Activated CD4-positive, alpha-beta memory T cell treated with anti-CD3 and anti-CD28 coated beads, Interleukin-2, amount 10 ng/mL, durations not matched to agents 7 days and 5 days (primary cell): Measurements from ENCODE around the gene PNKP. TPM values are rescaled to one million over a fixed set of nuclear protein-coding genes. Genes with fewer than 3 reads are reported as not detected.

ENCODE experiments used
- CTCF ChIA-PET: fragments of 350-600 bp; sonication (Branson Sonifier 250); formaldehyde crosslinking; loops from one replicate; lab custom pipeline; 2021; ENCODE audit warnings: antibody characterized with exemption, inconsistent platforms; lab: Charles Lee
- POLR2A ChIA-PET: fragments of 350-600 bp; sonication (Branson Sonifier 250); formaldehyde crosslinking; loops from one replicate; lab custom pipeline; 2021; ENCODE audit warnings: antibody characterized with exemption; lab: Charles Lee
- DNase-seq: peaks from one replicate; pipeline ENCODE4 v3.0.0-alpha.2; 2020
- H3K27ac Mint-ChIP-seq: one replicate; pipeline ENCODE4 v1.8.0; 2021; ENCODE audit warnings: mild to moderate bottlenecking, mixed read lengths
- H3K27me3 Mint-ChIP-seq: one replicate; pipeline ENCODE4 v1.8.0; 2021; ENCODE audit warnings: mixed read lengths
- H3K36me3 Mint-ChIP-seq: one replicate; pipeline ENCODE4 v1.8.0; 2021; ENCODE audit warnings: low read depth, mixed read lengths
- H3K4me1 Mint-ChIP-seq: one replicate; pipeline ENCODE4 v1.8.0; 2021; ENCODE audit warnings: mixed read lengths
- H3K4me3 Mint-ChIP-seq: one replicate; pipeline ENCODE4 v1.8.0; 2021; ENCODE audit warnings: mild to moderate bottlenecking, mixed read lengths
- H3K9me3 Mint-ChIP-seq: one replicate; pipeline ENCODE4 v1.8.0; 2021; ENCODE audit warnings: mixed read lengths
- total RNA-seq, 2 experiments: library from RNA; stranded (reverse); gene quantifications; one replicate each; pipeline ENCODE4 v1.2.3, GENCODE V29; 2021

The PNKP gene
- total RNA-seq, 2 experiments from 2014 or later: 121 to 129 TPM

DNA sequence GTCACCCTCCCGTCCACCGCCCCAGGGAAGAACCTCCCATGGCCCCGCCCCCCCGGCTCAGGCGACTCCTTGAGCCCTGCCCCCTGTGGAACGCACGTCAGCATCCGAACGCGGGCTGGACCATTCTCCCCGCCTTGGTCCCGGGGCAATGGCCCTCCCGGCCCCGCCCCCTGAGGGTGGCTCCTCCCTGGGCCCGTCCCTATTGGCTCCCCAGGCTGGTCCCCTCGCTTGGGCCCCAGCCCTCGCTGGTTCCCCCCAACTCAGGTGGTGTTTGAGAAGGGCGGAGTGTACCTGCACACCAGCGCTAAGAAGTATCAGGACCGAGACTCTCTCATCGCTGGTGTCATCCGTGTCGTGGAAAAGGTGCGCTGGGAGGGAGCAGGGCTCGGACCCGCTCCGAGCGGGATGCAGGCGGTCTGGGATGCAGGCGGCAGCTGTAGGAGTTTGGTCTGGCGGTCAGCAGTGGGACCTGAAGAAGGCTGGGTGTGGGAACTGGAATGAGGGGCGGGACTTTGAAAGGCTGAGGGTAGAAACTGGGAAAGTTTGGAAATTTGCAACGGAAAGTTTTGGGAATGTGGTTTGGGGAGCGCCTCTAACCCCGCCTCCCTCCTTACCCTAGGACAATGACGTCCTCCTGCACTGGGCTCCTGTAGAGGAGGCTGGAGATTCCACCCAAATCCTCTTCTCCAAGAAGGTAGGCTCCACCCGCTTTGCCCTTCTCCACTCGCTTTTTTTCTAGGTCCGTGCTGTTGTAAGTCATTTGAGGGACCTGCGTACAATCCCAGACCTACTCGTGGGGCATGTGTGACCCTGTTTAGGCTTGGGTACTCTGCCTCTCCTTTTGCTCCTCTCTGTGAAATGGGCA, 10.7 kb upstream of the PNKP start:
- no peak overlapping the region for H3K27ac Mint-ChIP-seq
- POLR2A ChIA-PET: interaction anchor here (1.0 to 3.4 kb wide), 13 partner anchors 8 to 379 kb away, joined by 3 to 39 read pairs (median 8); partner anchors contain the start of genes ATF5, FUZ, IL4I1 and MED25
- H3K9me3 Mint-ChIP-seq: no peaks in the 10 kb centered on the region
- H3K27me3 Mint-ChIP-seq: no peaks in the 10 kb centered on the region
- H3K36me3 Mint-ChIP-seq: peaks cover 39% of the 10 kb centered on the region
- peak; percentile 99 for DNase-seq
- CTCF ChIA-PET: interaction anchor here (1.0 kb wide), 1 partner anchor 10 kb away, joined by 3 read pairs; the partner anchor contains the start of gene PNKP
- peaks cover 31% of the 10 kb centered on the region for H3K4me1 Mint-ChIP-seq
- H3K4me3 Mint-ChIP-seq: no peak overlapping the region

DNA sequence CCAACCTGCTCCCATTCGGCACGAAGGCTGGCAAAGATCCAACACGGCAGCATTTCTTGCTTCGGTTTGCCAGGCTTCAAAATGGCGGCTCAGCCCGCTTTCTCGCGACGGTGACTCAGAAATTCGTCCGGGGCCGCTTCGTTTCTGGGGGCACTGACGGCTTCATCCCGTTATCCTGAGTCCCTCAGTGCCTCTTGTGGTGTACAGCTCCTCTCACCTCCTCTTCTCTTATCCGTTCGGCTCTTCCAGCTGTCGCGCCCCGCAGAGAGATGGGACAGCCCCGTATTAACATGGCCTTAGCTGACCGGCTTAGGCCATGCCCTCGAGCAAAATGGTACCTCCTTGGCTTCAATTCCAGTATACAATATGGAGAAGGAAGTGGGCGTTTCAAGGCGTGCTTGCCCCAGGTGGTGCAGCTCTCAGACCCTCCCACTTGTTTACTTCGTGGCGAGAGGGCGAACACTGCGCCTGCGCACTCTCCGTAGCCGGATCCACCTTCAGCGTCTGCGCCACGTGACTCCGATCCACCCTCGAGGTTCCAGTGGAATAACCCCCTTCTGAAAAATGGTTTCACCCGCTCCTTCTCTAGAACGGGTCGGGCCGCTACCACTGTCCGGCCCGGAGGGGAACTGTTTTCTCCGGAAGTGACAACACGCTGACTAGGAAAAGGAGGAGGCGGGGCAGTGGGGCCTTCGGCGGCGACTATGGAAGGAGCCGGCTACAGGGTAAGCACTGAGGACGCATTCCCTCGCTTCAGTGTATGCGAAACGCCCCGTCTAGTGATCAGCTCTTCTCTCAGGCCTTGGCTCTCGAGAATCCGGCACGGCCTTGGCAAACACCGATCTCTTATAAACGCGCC, 9.9 kb upstream of the PNKP start, which contains the start of the genes AKT1S1 and TBC1D17:
TSS of gene AKT1S1 (minus strand) at position 336 of the 859 bp plus-strand sequence. CDS start 4,060 bp downstream, outside the sequence.
TSS of gene TBC1D17 (plus strand) at position 683 of the 859 bp plus-strand sequence. CDS start at position 705, 22 bp downstream.
- H3K4me1 Mint-ChIP-seq: peaks cover 32% of the 10 kb centered on the region
- H3K27me3 Mint-ChIP-seq: no peaks in the 10 kb centered on the region
- peaks cover 32% of the 10 kb centered on the region for H3K36me3 Mint-ChIP-seq
- H3K4me3 Mint-ChIP-seq: no peak within 1 kb of the TSS
- ChIA-PET POLR2A (interaction anchor here (0.7 to 3.4 kb wide), 17 partner anchors 8 to 381 kb away, joined by 3 to 39 read pairs (median 7); partner anchors contain the start of genes ATF5, FUZ, IL4I1 and MED25), CTCF (interaction anchor here (1.0 kb wide), 1 partner anchor 9 kb away, joined by 3 read pairs; the partner anchor contains the start of gene PNKP)
- DNase-seq: peak; percentile 99
- H3K27ac Mint-ChIP-seq: no peak within 1 kb of the TSS
- no peaks in the 10 kb centered on the region for H3K9me3 Mint-ChIP-seq

DNA sequence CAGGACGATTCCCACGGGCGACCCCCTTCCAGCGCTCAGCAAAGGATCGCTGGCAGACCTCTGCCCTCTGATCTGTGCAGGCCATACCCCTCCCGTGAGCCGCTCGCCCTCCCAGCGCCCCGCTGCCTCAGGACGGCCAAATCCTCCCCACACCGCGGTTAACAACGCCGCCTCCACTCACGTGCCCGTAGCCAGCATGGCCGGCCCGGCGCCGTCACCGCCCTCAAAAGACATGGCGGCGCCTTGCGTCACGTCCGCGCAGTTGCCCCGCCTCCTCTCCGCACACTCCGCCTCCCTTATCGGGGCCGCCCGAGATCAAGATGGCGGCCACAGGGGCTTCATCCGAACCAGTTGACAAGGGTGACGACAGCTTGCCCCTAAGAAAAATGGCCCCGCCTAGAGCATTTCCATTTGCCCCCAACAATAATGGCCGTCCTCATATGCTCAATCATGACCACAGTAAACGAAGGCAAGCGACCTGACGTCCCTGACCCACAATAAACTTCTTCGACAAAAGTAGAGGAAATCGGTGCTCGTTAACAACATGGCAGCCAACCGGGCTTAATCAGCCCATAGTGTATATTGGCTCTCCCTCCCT, 9.1 kb upstream of the PNKP start:
- ChIA-PET CTCF (interaction anchor here (1.0 kb wide), 1 partner anchor 9 kb away, joined by 3 read pairs; the partner anchor contains the start of gene PNKP), POLR2A (interaction anchor here (0.7 to 3.4 kb wide), 18 partner anchors 7 to 381 kb away, joined by 3 to 39 read pairs (median 6); partner anchors contain the start of genes ATF5, FUZ, IL4I1 and MED25)
- Mint-ChIP-seq H3K4me1 (peaks cover 39% of the 10 kb centered on the region), H3K4me3 (no peak overlapping the region), H3K27ac (no peak overlapping the region), H3K27me3 (no peaks in the 10 kb centered on the region), H3K9me3 (no peaks in the 10 kb centered on the region), H3K36me3 (peaks cover 33% of the 10 kb centered on the region)
- peak; percentile 99 for DNase-seq

DNA sequence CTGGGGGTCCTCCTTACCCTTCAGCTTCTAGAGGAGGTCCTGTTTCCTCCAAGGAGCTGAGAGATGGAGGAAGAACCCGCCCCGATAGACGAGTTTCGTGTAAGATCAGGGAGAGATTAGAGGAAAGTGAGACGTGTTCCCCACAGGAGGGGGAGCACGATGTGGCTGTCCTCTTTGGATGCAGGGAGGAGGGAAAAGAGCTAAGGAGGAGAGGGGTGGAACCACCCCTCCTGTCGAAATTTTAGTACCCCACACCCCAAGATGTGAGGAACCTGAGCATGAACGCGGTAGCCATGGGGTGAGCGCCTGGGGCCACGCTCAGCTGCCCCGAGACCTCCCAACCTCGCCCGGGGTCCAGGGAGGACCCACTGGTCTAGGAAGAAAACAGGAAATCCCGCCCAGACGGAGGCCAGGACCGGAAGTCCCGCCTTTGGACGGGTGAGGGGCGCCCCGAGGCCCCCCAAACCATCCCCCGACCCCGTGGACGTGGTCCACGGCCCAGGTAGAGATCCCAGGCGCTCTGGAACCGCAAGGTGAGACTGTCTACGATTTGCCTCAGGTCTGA, 8.6 kb upstream of the PNKP start:
- ChIA-PET POLR2A (interaction anchor here (0.8 to 3.4 kb wide), 9 partner anchors 8 to 380 kb away, joined by 3 to 39 read pairs (median 8); partner anchors contain the start of genes ATF5, FUZ, IL4I1 and MED25), CTCF (no interaction called here)
- H3K36me3 Mint-ChIP-seq: peaks cover 28% of the 10 kb centered on the region
- DNase-seq: peak; percentile 67
- H3K4me1 Mint-ChIP-seq: peaks cover 43% of the 10 kb centered on the region
- H3K9me3 Mint-ChIP-seq: no peaks in the 10 kb centered on the region
- H3K27ac Mint-ChIP-seq: no peak overlapping the region
- no peaks in the 10 kb centered on the region for H3K27me3 Mint-ChIP-seq
- no peak overlapping the region for H3K4me3 Mint-ChIP-seq

DNA sequence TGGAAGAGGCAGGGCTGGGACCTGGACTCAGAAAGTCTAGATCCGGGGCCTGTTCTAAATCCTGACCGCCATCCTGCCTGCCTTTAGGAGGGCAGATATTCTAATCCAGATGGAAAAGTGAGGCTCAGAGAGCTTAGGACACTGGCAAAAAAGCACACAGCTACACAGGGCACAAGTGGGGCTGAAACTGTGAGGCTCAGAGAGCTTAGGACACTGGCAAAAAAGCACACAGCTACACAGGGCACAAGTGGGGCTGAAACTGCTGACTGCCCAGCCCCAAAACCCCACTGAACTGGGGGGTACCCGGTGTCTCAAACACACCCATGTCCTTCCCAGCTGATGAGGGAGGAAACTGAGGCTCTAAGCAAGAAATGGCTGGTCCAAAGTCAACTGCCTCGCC, 7.8 kb upstream of the PNKP start:
- no peak overlapping the region for H3K4me3 Mint-ChIP-seq
- H3K27ac Mint-ChIP-seq: no peak overlapping the region
- DNase-seq: no peak
- peaks cover 51% of the 10 kb centered on the region for H3K4me1 Mint-ChIP-seq
- POLR2A ChIA-PET: interaction anchor here (2.5 to 3.4 kb wide), 3 partner anchors 10 to 62 kb away, joined by 8 to 39 read pairs (median 18); partner anchors contain the start of genes ATF5, FUZ and NUP62
- H3K9me3 Mint-ChIP-seq: no peaks in the 10 kb centered on the region
- H3K36me3 Mint-ChIP-seq: peaks cover 21% of the 10 kb centered on the region
- no peaks in the 10 kb centered on the region for H3K27me3 Mint-ChIP-seq
- CTCF ChIA-PET: no interaction called here

DNA sequence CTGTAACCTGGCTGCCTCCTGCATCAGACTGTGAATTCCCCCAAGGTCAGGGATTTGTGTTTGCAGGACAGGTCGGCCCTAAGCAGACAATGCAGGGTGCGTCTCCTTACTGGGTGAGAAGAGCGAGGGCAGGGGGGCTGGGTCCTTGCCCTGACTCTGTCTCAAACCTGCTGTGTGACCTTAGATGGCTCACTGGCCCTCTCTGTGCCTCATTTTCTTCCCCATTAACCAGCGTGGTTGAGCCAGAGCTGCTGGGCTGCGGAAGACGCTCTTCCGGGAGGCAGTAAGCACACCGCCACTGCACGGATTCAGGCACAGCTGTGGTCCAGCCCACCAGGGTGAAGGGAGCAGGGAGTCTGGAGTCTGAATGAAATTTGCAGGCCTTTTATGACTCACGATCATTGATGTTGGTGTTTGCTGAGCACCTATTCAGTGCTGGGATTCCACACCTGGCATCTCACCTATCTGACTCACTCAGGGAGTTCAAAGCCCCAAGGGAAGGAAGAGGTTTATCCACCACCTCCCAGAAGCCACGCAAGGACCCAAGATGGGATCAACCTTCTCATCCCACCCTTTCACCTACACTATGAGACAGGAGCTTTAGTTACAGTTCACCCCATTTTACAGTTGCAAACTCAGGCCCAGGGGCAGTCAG, 7.3 kb upstream of the PNKP start:
- Mint-ChIP-seq H3K4me3 (no peak overlapping the region), H3K27me3 (no peaks in the 10 kb centered on the region), H3K36me3 (peaks cover 19% of the 10 kb centered on the region), H3K27ac (peak overlapping the region; percentile 36), H3K9me3 (no peaks in the 10 kb centered on the region), H3K4me1 (peaks cover 51% of the 10 kb centered on the region)
- ChIA-PET CTCF (no interaction called here), POLR2A (interaction anchor here (3.4 kb wide), 1 partner anchor 9 kb away, joined by 18 read pairs; no protein-coding TSS in a partner anchor)
- DNase-seq: no peak

DNA sequence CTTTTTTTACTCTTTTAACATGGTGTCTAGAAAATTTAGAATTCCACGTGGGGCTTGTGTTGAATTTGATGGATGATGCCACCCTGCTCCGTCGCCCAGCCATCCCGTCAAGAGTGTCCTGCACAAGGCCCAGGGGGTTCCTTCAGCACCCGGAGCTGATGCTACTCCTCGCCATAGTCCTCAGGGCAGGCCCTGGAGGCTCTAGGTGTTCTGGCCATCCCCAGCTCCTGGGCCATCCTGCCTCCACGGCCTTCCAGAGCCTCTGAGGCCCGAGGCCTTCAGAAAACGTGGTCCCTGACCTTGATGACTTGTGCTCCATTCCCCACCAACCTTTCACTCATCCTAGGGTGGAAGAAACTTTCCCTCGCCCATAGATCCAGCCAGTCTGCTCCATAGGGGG, 6.5 kb upstream of the PNKP start:
- Mint-ChIP-seq H3K9me3 (no peaks in the 10 kb centered on the region), H3K27me3 (no peaks in the 10 kb centered on the region), H3K36me3 (peaks cover 12% of the 10 kb centered on the region), H3K4me1 (peaks cover 44% of the 10 kb centered on the region), H3K4me3 (no peak overlapping the region), H3K27ac (no peak overlapping the region)
- CTCF ChIA-PET: no interaction called here
- POLR2A ChIA-PET: no interaction called here
- DNase-seq: no peak

DNA sequence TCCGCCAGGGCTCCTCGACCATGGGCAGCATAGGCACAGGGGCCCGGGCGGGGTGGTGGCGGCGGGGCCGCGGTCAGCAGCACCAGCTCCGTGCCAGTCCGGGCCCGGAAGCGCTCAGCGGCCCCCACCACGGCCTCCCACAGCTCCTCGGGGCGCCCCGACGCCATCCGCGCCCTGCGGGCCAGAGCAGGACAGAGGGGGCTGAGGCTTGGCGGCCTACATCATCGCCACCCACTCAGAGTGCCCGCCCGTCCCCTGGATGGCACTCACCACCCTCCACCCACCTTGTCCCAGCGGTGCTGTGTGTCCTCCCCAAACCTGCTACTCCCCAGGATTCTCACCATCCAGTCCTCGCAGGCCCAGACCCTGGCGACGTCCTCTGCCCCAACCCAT, 5.7 kb upstream of the PNKP start:
- DNase-seq: no peak
- Mint-ChIP-seq H3K27ac (no peak overlapping the region), H3K4me3 (no peak overlapping the region), H3K27me3 (no peaks in the 10 kb centered on the region), H3K36me3 (peaks cover 9% of the 10 kb centered on the region), H3K4me1 (peaks cover 37% of the 10 kb centered on the region), H3K9me3 (no peaks in the 10 kb centered on the region)
- CTCF ChIA-PET: no interaction called here
- POLR2A ChIA-PET: no interaction called here

DNA sequence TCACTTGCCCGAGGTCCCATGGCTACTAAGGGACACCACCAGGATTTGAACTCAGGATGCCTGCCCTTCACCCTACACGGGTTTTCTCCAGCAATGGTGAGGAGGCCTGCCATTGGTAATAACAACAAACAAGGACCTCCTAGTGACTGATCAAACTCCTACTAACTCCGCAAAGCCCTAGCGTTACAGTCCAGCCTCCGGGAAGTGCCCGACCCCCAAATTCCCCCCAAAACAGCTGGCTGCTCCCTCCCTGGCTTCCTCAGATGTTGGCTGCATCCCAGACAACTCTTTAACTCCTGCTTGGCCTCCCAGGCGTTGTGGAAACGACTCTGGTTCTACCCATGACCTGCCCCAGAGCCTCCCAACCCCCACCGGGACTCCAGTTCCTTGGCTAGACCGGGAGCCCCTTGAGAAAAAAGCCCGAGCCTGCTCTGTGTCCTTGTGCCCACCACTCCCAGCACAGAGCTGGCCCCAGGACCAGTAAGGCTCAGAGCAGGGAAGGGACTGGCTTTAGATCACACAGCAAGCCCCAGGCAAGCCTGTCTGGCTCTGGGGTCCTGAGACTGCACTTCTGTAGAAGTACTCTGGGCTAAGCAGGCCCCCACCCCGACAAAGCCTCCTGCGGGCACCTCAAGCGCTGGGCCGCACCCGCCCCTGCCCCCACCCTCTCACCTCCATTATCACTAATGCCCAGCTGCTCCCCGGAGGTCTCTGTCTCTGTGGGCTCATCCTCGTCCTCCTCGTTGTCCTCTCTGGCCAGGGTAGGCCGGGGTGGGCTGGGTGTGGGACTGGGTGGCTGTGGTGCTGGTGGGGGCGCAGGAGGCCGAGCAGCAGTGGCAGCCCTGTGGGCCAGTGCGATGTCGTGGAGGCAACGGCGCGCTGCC, 5.1 kb upstream of the PNKP start:
- Mint-ChIP-seq H3K4me3 (no peak overlapping the region), H3K36me3 (peaks cover 7% of the 10 kb centered on the region), H3K27ac (peak overlapping the region; percentile 73), H3K27me3 (no peaks in the 10 kb centered on the region), H3K4me1 (peaks cover 34% of the 10 kb centered on the region), H3K9me3 (no peaks in the 10 kb centered on the region)
- ChIA-PET POLR2A (no interaction called here), CTCF (no interaction called here)
- DNase-seq: no peak

DNA sequence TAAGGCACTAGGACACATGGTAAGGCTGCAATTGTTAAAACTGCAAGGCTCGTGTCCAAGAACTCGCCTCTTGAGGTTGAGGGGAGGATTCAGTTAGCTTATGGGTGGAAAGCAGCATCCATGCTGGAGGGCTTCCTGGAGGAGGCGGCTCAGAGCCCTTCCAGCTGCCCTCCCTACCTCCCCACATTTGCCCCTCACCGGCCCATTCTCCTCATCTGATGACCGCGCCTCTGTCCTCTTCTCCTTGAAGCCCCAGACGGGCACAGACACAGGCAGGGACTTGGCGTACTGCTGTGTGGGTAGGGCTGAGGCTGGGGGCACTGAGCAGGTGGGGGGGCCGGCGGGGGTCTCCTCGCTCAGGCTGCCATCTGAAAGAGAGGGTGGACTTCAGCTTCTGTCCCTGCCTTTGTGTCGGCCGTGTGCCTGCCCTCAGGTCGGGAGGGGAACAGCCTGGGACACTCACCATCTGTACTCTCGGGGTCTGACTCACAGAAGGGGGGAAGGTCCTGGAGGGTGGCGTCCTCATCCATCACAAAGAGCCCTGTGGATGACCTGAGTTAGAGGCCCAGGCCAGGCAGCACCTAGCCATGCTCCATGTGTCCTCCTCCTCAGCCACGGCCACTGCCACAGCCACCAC, 4.1 kb upstream of the PNKP start:
- Mint-ChIP-seq H3K36me3 (peaks cover 13% of the 10 kb centered on the region), H3K4me1 (peaks cover 38% of the 10 kb centered on the region), H3K4me3 (peak overlapping the region; percentile 49), H3K9me3 (no peaks in the 10 kb centered on the region), H3K27ac (peak overlapping the region; percentile 73), H3K27me3 (no peaks in the 10 kb centered on the region)
- ChIA-PET POLR2A (no interaction called here), CTCF (no interaction called here)
- DNase-seq: no peak
